GM23248 (cell line): Measurements from ENCODE around the gene IFFO2. TPM values are rescaled to one million over a fixed set of nuclear protein-coding genes. Genes with fewer than 3 reads are reported as not detected.
A peak's percentile ranks its signal among the peaks of the same experiment; 100 is the strongest.

Experiments
- DNase-seq: peaks from one replicate; pipeline ENCODE4 v3.0.0-alpha.2; 2015
- H2AFZ ChIP-seq: fragments of 200-600 bp; sonication (generic); 2 replicates; pipeline ENCODE4 v1.6.1; 2016; ENCODE audit warnings: antibody characterized with exemption
- H3F3A ChIP-seq: fragments of 200-600 bp; sonication (generic); 2 replicates; pipeline ENCODE4 v1.6.1; 2016; ENCODE audit warnings: mild to moderate bottlenecking, antibody characterized with exemption, mixed run types; ENCODE audit not compliant: insufficient read depth
- H3K27ac ChIP-seq: fragments of 200-600 bp; sonication (generic); 2 replicates; pipeline ENCODE4 v1.5.1; 2016; ENCODE audit warnings: mild to moderate bottlenecking
- H3K27me3 ChIP-seq: fragments of 200-600 bp; sonication (generic); replicated peaks from 2 replicates; pipeline ENCODE4 v1.6.1; 2016; ENCODE audit warnings: mild to moderate bottlenecking; ENCODE audit not compliant: insufficient read depth
- H3K36me3 ChIP-seq: fragments of 200-600 bp; sonication (generic); 2 replicates; pipeline ENCODE4 v1.6.1; 2016; ENCODE audit warnings: low read depth, mild to moderate bottlenecking
- H3K4me1 ChIP-seq: fragments of 200-600 bp; sonication (generic); 2 replicates; pipeline ENCODE4 v1.6.1; 2016; ENCODE audit warnings: mild to moderate bottlenecking; ENCODE audit not compliant: insufficient read depth
- H3K4me2 ChIP-seq: fragments of 200-600 bp; sonication (generic); one replicate; pipeline ENCODE4 v1.6.1; 2016; ENCODE audit warnings: mild to moderate bottlenecking; ENCODE audit not compliant: unreplicated experiment
- H3K4me3 ChIP-seq: fragments of 200-600 bp; sonication (generic); 2 replicates; pipeline ENCODE4 v1.5.1; 2016; ENCODE audit warnings: mild to moderate bottlenecking
- H3K79me2 ChIP-seq: fragments of 200-600 bp; sonication (generic); 2 replicates; pipeline ENCODE4 v1.6.1; 2016; ENCODE audit warnings: mild to moderate bottlenecking; ENCODE audit not compliant: insufficient read depth
- H3K9ac ChIP-seq: fragments of 200-600 bp; sonication (generic); 2 replicates; pipeline ENCODE4 v1.6.1; 2016; ENCODE audit warnings: mild to moderate bottlenecking
- H3K9me2 ChIP-seq: fragments of 200-600 bp; sonication (generic); 2 replicates; pipeline ENCODE4 v1.6.1; 2016; ENCODE audit warnings: mixed run types, mild to moderate bottlenecking, moderate library complexity; ENCODE audit not compliant: insufficient read depth
- H3K9me3 ChIP-seq: fragments of 200-600 bp; sonication (generic); one replicate; pipeline ENCODE4 v1.6.1; 2017; ENCODE audit warnings: low read depth
- H4K20me1 ChIP-seq: fragments of 200-600 bp; sonication (generic); 2 replicates; pipeline ENCODE4 v1.6.0; 2016; ENCODE audit not compliant: insufficient read depth
- EZH2 ChIP-seq: fragments of 200-600 bp; sonication (generic); IDR thresholded peaks from 2 replicates; pipeline ENCODE4 v1.6.1; 2018; ENCODE audit warnings: antibody characterized with exemption, mild to moderate bottlenecking; ENCODE audit not compliant: insufficient read depth, poor library complexity, severe bottlenecking
- EZH2phosphoT487 ChIP-seq: fragments of 200-600 bp; sonication (generic); IDR thresholded peaks from 2 replicates; pipeline ENCODE4 v1.6.1; 2018; ENCODE audit warnings: antibody characterized with exemption, moderate library complexity, mild to moderate bottlenecking, low read depth; ENCODE audit not compliant: insufficient read depth
- WGBS, 2 experiments: methylation state at CpG; one replicate each; pipeline ENCODE4 v1.1.6; 2015 to 2017; ENCODE audit warnings: low lambda C conversion rate in 2 of 2, low coverage in 1 of 2; ENCODE audit errors: missing lambda C conversion rate in 2 of 2; 5-methylcytosine and 5-hydroxymethylcytosine counted together
- in situ Hi-C: fragments of 300-500 bp; cut with MboI; formaldehyde crosslinking; loops from 2 replicates; pipeline ENCODE4 v1.15.0; 2020
- polyA plus RNA-seq: library from polyadenylated mRNA; unstranded; fragments of >200 nt; fragmentation: Nextera tagmentation; extraction: Ambion mirVana; gene quantifications from 2 replicates; pipeline ENCODE4 v1.2.1, GENCODE V29; 2016
- total RNA-seq: library from RNA; depleted of rRNA; stranded (reverse); fragments of >200 nt; shearing (Covaris generic); gene quantifications from 2 replicates; pipeline ENCODE4 v1.2.3, GENCODE V29; 2014

Gene IFFO2
- total and polyA plus RNA-seq, 2 experiments from 2014 or later, result 0.60 to 12.8 TPM

- peak overlapping the region; percentile 84; the same call in 1 of the 2 replicates for H3K27ac ChIP-seq
- DNase-seq, result peak; percentile 57
- TF ChIP-seq EZH2, result no peak
- no peak for TF ChIP-seq EZH2phosphoT487
- H3K9ac ChIP-seq, result peak overlapping the region; percentile 46; the same call in 1 of the 2 replicates
- H3K9me2 ChIP-seq, result no peaks in the 10 kb centered on the region
- peak overlapping the region; percentile 54 for H3K4me2 ChIP-seq
- no peaks in the 10 kb centered on the region for H3K9me3 ChIP-seq
- H4K20me1 ChIP-seq, result no peaks in the 10 kb centered on the region
- H3K4me3 ChIP-seq, result 0 out of 2 replicates have a peak overlapping the region, but pooled peaks have one; percentile 10
- H3K27me3 ChIP-seq, result no peaks in the 10 kb centered on the region
- H3K36me3 ChIP-seq, result peaks cover 4% of the 10 kb centered on the region; the same call in 1 of the 2 replicates
- peaks cover 57% of the 10 kb centered on the region for H3K4me1 ChIP-seq
- no peak overlapping the region for H2AFZ ChIP-seq
- in situ Hi-C loops, result no loop called here
- WGBS, 2 experiments, result 20 to 22% methylated on average over 14 of the region's 14 CpGs
- H3F3A ChIP-seq, result peaks cover 16% of the 10 kb centered on the region
- peaks cover 82% of the 10 kb centered on the region for H3K79me2 ChIP-seq
Measured at GRCh38 chr1:18923756-18924211, 32.7 kb downstream of the IFFO2 start.

GRCh38 chr1:18922848-18923755, 33.4 kb downstream of the IFFO2 start:
- TF ChIP-seq EZH2, result no peak
- no peak for TF ChIP-seq EZH2phosphoT487
- no peak overlapping the region for H2AFZ ChIP-seq

GRCh38 chr1:18922319-18922726, 34.2 kb downstream of the IFFO2 start:
- H3K27ac ChIP-seq, result peak overlapping the region; percentile 84
- H3K9ac ChIP-seq, result peak overlapping the region; percentile 64
- peaks cover 16% of the 10 kb centered on the region; the same call in 1 of the 2 replicates for H3F3A ChIP-seq
- in situ Hi-C loops, result no loop called here
- no peaks in the 10 kb centered on the region for H3K9me2 ChIP-seq
- peaks cover 68% of the 10 kb centered on the region for H3K79me2 ChIP-seq
- H3K9me3 ChIP-seq, result no peaks in the 10 kb centered on the region
- no peak for TF ChIP-seq EZH2phosphoT487
- TF ChIP-seq EZH2, result no peak
- 0 to 1% methylated on average over 8 of the region's 8 CpGs for WGBS, 2 experiments
- H3K4me1 ChIP-seq, result peaks cover 42% of the 10 kb centered on the region
- H3K4me2 ChIP-seq, result peak overlapping the region; percentile 52
- peak overlapping the region; percentile 30 for H3K4me3 ChIP-seq
- H3K27me3 ChIP-seq, result no peaks in the 10 kb centered on the region
- no peaks in the 10 kb centered on the region for H4K20me1 ChIP-seq
- peak; percentile 95 for DNase-seq
- H2AFZ ChIP-seq, result peak overlapping the region; percentile 17; the same call in 1 of the 2 replicates
- H3K36me3 ChIP-seq, result peaks cover 4% of the 10 kb centered on the region; the same call in 1 of the 2 replicates

More at GRCh38 chr1:18922848-18923755, 33.4 kb downstream of the IFFO2 start:
- Histone ChIP-seq H3F3A (peaks cover 16% of the 10 kb centered on the region), H3K27me3 (no peaks in the 10 kb centered on the region), H3K79me2 (peaks cover 76% of the 10 kb centered on the region), H3K9me3 (no peaks in the 10 kb centered on the region), H3K4me2 (peak overlapping the region; percentile 54), H4K20me1 (no peaks in the 10 kb centered on the region), H3K9ac (peak overlapping the region; percentile 64), H3K4me1 (peaks cover 50% of the 10 kb centered on the region), H3K27ac (peak overlapping the region; percentile 84), H3K36me3 (peaks cover 4% of the 10 kb centered on the region; the same call in 1 of the 2 replicates), H3K9me2 (no peaks in the 10 kb centered on the region), H3K4me3 (peak overlapping the region; percentile 30; the same call in 1 of the 2 replicates)
- in situ Hi-C loops, result no loop called here
- 72 to 76% methylated on average over 18 of the region's 18 CpGs for WGBS, 2 experiments
- no peak for DNase-seq

GRCh38 chr1:18921516-18922251, 34.8 kb downstream of the IFFO2 start:
- Histone ChIP-seq H3K9me2 (no peaks in the 10 kb centered on the region), H3K27me3 (no peaks in the 10 kb centered on the region), H3K9me3 (no peaks in the 10 kb centered on the region), H3K79me2 (peaks cover 62% of the 10 kb centered on the region), H3K27ac (peak overlapping the region; percentile 84), H3F3A (peaks cover 12% of the 10 kb centered on the region; the same call in 1 of the 2 replicates), H3K4me2 (peak overlapping the region; percentile 52), H3K9ac (peak overlapping the region; percentile 64), H3K4me1 (peaks cover 36% of the 10 kb centered on the region), H3K4me3 (peak overlapping the region; percentile 30; the same call in 1 of the 2 replicates), H3K36me3 (peaks cover 4% of the 10 kb centered on the region; the same call in 1 of the 2 replicates), H2AFZ (0 out of 2 replicates have a peak overlapping the region, but pooled peaks have one; percentile 17), H4K20me1 (no peaks in the 10 kb centered on the region)
- WGBS, 2 experiments, result 63 to 67% methylated on average over 17 of the region's 17 CpGs
- in situ Hi-C loops, result no loop called here
- TF ChIP-seq EZH2, result no peak
- TF ChIP-seq EZH2phosphoT487, result no peak
- DNase-seq, result no peak
